K562 (cell line): ENCODE data around the gene DCAF17.

Experiments used
- CEBPB ChIP-seq: fragments of 450-650 bp; IDR thresholded peaks from 2 replicates; pipeline ENCODE4 v1.6.1; 2016; ENCODE audit warnings: missing genetic modification characterization, missing compliant biosample characterization
- CTCF ChIP-seq, 3 experiments: IDR thresholded peaks in 2 of 3; conservative IDR thresholded peaks in 1 of 3; 2 replicates each; pipeline ENCODE4 v1.5.1; 2011 to 2012; ENCODE audit warnings: low read length in 3 of 3, mild to moderate bottlenecking in 3 of 3, control low read depth in 2 of 3, improper control_type of control experiment in 1 of 3, inconsistent platforms in 1 of 3, low read depth in 1 of 3, mixed read lengths in 1 of 3, moderate library complexity in 1 of 3; ENCODE audit not compliant: insufficient read depth in 2 of 3
- E4F1 ChIP-seq: fragments of 250-450 bp; sonication (Bioruptor Pico); IDR thresholded peaks from 2 replicates; pipeline ENCODE4 v1.5.0; 2021; ENCODE audit warnings: mild to moderate bottlenecking, borderline replicate concordance
- EZH2 ChIP-seq: IDR thresholded peaks from 2 replicates; pipeline ENCODE4 v1.6.1; 2012; ENCODE audit warnings: low read depth, mild to moderate bottlenecking, inconsistent platforms, low read length, borderline replicate concordance
- FOXO4 ChIP-seq: fragments of 450-650 bp; formaldehyde crosslinking; IDR thresholded peaks from 2 replicates; pipeline ENCODE4 v1.4.0; 2020; ENCODE audit warnings: mild to moderate bottlenecking, moderate library complexity
- NR3C1 ChIP-seq: sonication (generic); formaldehyde crosslinking; IDR thresholded peaks from 2 replicates; pipeline ENCODE4 v1.8.1; 2022; ENCODE audit warnings: missing genetic modification reagents
- RB1 ChIP-seq: fragments of 450-650 bp; IDR thresholded peaks from 2 replicates; pipeline ENCODE4 v1.6.1; 2017; ENCODE audit warnings: low read depth, mild to moderate bottlenecking
- RBM17 ChIP-seq: fragments of 200-400 bp; formaldehyde crosslinking; IDR thresholded peaks from 2 replicates; pipeline ENCODE4 v1.6.1; 2017; ENCODE audit warnings: low read depth, mild to moderate bottlenecking, low read length, borderline replicate concordance
- REST ChIP-seq, 2 experiments: fragments of 450-650 bp; formaldehyde crosslinking in 1 of 2; IDR thresholded peaks; 2 replicates each; pipeline versions ENCODE4 v1.4.0 to v1.6.1; 2014 to 2020; ENCODE audit warnings: mild to moderate bottlenecking in 2 of 2, borderline replicate concordance in 1 of 2, low read depth in 1 of 2
- ZBTB33 ChIP-seq: sonication (generic); formaldehyde crosslinking; IDR thresholded peaks from 2 replicates; pipeline ENCODE4 v1.8.1; 2023; ENCODE audit warnings: mild to moderate bottlenecking, missing genetic modification reagents
- ZNF143 ChIP-seq: sonication (generic); formaldehyde crosslinking; IDR thresholded peaks from 2 replicates; pipeline ENCODE4 v1.9.0; 2022; ENCODE audit warnings: mild to moderate bottlenecking, missing genetic modification reagents
- ZNF274 ChIP-seq: IDR thresholded peaks from 2 replicates; pipeline ENCODE4 v1.6.1; 2011; ENCODE audit warnings: low read depth, mild to moderate bottlenecking, low read length, moderate library complexity, borderline replicate concordance

- TF ChIP-seq E4F1 (CRISPR knock-in tag) (no peak), ZNF274 (no peak), ZNF143 (CRISPR knock-in tag) (no peak), CTCF (IDR thresholded peaks at IDR 0.05 in 2 of 3, conservative IDR thresholded peaks at IDR 0.05 in 1 of 3; ENCODE audit: insufficient read depth in 2 of 3, low read depth in 1 of 3, low read length in 3 of 3) (no peak), REST (IDR thresholded peaks at IDR 0.05; ENCODE audit: borderline replicate concordance) (no peak), REST (CRISPR knock-in tag; IDR thresholded peaks at IDR 0.05; ENCODE audit: low read depth) (no peak), EZH2 (no peak), ZBTB33 (no peak), NR3C1 (CRISPR knock-in tag) (no peak), CEBPB (tag) (no peak), FOXO4 (no peak), RB1 (no peak), RBM17 (no peak)
Observed at GRCh38 chr2:171436307-171436706, 2.3 kb downstream of the DCAF17 start.
